Measurements from ENCODE around the gene HJURP.

GRCh38 chr2:233853353-233853752 is 982 bp downstream of the HJURP start:
- no peak for TF ChIP-seq CTCF (conservative IDR thresholded peaks at IDR 0.05; ENCODE audit: low read depth, low read length)
- TF ChIP-seq EZH2 (IDR thresholded peaks at IDR 0.05; ENCODE audit: low read length, unreplicated experiment): no peak
- no peak for TF ChIP-seq EZH2phosphoT487 (IDR thresholded peaks at IDR 0.05; ENCODE audit: borderline replicate concordance, low read length)
